NCI-H1930 (cell line): Measurements from ENCODE around the gene LRRC17.

ENCODE experiments used
- DNase-seq, 2 experiments: peaks; one replicate each; lab custom pipeline; 2025; lab: John Stamatoyannopoulos, UW

The LRRC17 gene, protein sequence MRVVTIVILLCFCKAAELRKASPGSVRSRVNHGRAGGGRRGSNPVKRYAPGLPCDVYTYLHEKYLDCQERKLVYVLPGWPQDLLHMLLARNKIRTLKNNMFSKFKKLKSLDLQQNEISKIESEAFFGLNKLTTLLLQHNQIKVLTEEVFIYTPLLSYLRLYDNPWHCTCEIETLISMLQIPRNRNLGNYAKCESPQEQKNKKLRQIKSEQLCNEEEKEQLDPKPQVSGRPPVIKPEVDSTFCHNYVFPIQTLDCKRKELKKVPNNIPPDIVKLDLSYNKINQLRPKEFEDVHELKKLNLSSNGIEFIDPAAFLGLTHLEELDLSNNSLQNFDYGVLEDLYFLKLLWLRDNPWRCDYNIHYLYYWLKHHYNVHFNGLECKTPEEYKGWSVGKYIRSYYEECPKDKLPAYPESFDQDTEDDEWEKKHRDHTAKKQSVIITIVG

DNA sequence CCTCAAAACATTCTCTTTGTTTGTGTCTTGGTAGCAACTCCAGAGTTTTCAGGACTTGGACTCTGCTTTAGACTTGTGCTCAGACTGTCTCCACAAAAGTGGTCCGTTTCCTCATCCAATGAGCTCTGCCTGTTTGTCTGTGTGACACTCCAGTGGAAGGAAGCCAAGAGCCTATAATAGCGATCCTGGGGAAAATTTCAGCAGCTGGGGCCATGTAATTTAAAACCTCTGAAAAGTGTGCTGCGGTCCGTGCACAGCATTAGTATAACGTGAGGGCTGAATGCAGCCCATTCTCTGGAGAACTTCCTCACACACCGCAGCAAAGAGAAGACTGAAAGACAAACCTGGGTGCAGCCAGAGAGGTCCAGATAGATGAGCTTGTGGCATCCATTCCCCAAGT is at the start of gene LRRC17:
Gene LRRC17, plus strand, starts transcription at position 259 of the 400 bp plus-strand sequence. CDS start 20,914 bp downstream, outside the sequence.
- DNase-seq = no peak

DNA sequence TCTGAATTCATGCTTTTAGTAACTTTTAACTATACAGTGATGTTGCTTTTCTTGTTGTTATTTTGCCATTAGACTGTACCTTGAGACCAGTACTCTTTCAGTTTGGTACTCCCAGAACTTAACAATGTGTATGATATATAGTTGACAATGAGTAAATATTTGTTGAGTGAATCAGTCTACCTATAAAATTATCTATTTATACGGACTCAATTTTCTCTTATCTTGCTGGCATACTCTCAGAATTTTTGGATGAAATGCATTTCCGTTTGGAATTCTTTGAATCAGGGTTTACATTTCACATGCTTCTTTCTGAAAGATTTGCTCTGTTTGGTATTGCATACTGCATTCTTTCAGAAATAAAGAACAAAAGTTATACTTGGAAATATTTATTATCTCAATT is 47.8 kb upstream of the LRRC17 start:
- DNase-seq = no peak

DNA sequence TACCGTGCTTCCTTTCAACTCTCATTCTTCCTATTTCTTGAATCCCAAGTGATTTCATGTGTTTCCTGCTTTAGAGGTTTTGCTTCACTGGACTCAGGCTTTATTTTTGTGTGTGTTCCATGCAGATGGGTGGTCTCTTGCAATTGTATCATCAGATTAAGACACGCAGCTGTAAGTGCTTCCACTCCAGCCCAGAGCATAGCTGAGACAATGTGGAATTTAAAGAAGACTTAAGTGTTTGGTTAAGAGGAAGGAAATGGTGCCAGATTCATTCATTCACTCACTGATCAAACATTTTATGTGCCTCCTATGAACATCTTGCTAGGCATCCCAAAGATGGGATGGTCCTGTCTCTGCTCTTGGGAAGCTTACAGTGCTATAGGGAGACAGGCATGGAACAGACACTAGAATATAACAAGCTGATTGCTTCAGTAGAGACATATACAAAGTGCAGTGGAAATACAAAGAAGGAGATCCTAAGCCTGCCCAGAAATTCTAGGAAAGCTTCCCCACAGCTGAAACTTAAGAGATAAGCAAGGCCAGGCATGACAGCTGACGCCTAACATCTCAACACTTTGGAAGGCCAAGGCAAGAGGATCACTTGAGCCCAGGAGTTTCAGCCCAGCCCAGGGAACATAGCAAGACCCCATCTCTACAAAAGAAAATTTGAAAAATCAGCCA is 46.1 kb upstream of the LRRC17 start:
- no peak for DNase-seq

DNA sequence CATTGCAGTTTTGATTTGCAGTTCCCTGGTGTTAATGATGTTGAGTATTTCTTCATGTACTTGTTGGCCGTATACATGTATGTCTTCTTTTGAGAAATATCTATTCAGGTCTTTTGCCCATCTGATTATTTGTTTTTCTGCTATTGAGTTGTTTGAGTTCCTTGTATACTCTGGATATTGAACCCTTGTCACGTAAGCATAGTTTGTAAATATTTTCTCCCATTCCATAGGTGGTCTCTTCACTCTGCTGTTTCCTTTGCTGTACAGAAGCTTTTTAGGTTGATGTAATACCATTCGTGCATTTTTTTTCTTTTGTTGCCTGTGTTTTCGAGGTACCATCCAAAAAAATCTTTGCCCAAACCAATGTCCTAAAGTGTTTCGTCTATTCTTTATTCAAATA is 43.6 kb upstream of the LRRC17 start:
- DNase-seq = no peak

DNA sequence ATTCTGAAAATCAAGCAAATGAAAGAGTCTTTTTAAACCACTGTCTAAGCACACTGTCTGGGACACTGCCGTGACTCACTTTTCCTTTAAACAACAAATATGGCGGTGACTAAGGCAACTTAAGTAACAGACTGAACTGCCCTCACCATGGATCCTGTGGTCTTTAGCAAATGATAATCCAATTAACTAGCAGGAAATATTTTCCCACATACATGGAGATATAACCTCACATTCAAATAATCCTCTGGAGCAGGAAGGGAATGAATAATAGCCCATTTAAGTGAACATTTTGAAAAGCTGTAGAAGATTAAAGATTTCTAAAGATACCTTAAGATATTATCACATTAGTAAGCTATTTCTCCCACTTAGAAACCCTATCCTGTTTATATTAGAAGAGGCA is 40.3 kb upstream of the LRRC17 start:
- DNase-seq = no peak

DNA sequence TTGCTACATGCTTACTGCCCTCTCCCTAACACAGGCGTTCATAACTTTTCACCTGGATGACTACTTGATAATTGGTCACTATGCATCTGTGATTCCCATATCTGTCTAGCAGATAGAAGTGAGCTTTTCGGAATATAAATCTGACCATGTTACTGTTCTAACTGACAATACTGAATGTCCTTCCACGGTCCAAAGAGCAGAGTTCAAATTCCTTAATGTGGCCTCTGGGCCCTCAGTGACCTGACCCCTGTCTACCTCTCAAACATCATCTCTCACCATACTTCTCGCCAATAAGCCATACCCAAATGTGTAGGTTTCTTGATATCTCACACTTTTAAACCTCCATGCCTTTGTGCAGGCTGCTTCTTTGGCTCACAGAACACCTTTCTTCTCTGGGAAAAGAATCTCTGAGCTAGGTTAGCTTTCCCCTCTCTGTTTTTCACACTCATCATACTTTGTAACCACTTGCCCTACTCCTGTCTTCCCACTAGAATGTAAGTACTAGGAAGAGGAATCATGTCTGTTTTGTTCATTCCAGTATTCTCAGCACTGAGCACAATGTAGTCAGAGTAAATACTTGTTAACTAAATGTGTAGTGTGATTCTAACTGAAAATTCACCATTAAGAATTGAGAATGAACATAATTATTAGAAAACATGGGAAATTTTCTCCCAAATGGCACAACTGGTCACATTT is 39.2 kb upstream of the LRRC17 start:
- DNase-seq = no peak

DNA sequence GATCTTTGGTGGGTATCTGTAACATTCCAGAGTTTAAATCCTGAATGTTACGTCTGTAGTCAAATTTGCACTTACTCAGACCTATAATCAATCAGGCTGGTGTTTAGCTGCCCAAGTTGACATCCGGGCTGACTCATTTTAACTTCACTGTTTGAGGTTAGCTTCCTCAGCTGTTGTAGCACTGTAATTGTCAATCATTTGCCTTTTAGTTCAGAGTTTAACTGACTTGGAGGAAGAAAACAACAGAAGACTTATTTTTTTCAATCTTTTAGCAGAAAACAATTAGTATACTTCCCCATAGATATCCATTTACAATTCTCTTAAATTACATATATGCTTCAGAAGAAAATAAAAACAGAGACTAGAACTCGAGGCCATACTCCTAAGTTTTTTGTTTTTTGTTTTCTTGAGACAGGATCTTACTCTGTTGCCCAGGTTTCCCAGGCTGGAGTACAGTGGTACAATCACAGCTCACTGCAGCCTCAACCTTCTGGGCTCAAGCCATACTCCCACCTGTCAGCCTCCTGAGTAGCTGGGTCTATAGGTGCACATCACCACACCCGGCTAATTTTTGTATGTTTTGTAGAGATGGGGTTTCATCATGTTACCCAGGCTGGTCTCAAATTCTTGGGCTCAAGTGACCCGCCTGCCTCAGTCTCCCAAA is 38.5 kb upstream of the LRRC17 start:
- DNase-seq = no peak

DNA sequence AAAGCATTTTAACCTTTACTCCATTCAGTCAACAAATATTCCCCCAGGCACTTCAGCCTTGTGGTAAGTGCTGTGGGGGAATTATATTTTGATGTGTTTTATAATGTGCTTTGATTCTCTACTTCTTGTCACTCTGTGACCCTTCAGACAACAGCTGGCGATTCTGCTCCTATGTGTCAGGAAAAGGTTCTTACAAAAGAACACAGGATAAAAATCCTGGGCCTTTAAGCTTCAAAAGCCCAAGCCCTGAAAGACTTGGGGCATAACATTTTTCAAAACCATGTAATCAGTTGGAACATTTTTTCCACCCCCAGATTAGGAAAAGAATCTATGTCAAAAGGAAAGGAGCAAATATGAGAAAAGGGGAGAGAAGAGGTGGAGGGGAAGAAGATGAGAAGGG is 37.8 kb upstream of the LRRC17 start:
- DNase-seq = no peak

DNA sequence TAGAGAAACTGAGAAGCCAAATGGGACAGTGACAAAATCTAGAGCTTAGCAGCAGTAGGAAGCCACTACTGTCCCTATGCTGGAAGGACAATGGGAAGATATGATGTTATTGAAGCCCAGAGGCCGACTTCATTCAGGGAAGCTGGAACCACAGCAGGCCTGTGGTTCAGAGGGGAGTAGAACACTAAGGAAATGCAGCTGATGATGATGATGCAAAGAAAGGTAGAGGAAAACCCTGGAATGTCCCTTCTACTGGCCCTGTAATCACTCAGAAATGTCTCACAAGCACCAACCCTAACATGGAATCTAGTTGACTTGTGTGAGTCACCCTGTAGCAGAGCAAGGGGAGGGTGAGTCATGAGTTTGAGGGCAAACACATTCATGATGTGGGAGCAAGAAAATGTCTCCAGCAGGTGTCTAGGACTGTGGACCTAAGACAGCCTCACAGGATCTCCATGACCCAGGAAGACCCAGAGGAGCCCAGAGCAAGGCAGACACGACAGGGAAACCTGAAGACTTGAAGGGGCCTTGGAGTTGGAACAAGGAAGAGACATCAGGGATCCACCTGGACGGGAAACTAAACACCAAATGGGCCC is 37.0 kb upstream of the LRRC17 start:
- DNase-seq = no peak

DNA sequence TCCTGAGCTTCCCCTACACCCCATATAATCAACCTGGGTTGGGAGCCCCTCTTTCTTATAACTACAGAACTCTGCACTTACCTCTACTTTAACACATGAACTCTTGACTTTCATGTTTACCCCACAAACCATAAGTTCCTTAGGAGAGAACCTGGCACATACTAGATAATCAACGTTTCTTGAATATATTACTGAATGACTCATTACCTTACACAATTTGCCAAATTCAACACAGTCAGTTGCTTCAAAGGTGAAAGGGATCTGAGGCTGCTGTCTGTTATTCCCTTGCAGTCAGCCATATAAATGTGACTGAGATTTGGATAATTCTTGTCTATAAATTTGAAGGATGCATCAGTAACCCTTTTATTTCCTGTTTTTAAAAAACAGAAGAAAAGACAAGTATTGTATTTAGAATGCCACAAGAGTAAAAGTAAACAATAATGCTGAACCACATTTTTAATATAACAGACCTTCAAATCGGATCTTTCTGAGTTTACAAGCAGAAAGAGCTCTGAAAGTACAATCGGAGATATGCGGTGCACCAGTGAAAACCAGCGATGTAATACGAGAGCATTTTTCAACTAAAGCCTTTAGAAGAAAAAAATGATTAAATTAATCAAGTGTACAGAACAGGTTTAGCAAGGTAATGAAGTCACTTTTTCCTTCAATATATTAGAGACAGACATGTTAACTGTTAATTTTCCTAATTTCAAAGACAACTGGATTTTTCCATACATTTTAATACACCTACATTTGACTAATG is 29.5 kb upstream of the LRRC17 start:
- no peak for DNase-seq

DNA sequence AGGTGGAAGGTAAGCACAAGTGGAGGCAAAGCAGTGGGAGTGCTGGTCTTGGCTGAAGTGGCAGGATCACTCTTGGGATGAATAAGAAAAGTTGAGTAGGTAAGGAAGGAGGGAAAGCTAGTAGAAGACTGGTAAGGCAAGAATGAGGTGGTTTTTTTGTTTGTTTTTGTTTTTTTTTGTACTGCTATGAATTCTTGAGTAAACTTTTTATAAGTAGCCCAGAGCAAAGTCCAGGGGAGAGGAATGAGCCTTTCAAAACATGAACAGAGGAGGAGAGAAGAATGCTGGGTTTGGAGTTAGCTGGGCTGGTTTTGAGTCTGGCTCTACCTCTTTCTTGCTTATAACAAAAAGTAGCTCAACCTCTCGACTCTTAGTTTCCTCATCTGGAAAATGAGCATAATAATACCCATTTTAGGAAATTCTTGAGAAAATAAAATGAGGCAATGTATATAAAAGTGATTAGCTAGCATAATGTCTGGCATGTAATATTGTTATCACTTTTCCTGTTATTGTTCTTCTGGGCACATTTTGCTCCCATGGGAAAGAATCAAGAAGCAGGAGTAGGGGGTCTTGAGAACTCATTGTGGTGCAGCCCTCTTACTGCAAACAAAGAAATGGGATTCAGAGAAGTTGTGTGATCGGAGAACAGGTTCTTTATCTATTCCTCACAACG is 24.1 kb upstream of the LRRC17 start:
- no peak for DNase-seq

DNA sequence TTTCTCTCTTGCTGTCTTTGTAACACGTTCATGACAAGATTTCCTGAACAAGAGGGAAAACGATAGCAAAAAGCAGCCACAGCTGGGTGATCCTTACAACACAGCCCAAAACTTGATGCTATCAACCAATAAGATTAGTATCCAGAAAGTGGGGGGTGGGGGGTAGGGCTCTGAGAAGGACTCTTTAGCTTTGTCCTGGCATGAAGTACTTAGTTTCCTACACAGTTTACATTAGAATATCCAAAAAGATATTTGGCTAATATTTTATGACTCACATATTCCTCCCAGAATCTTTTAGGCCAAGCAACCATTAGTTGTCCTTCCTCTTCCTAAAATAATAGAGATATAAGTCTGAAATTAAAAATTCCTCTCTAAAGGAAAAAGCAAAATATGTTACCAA is 22.9 kb upstream of the LRRC17 start:
- DNase-seq = no peak

DNA sequence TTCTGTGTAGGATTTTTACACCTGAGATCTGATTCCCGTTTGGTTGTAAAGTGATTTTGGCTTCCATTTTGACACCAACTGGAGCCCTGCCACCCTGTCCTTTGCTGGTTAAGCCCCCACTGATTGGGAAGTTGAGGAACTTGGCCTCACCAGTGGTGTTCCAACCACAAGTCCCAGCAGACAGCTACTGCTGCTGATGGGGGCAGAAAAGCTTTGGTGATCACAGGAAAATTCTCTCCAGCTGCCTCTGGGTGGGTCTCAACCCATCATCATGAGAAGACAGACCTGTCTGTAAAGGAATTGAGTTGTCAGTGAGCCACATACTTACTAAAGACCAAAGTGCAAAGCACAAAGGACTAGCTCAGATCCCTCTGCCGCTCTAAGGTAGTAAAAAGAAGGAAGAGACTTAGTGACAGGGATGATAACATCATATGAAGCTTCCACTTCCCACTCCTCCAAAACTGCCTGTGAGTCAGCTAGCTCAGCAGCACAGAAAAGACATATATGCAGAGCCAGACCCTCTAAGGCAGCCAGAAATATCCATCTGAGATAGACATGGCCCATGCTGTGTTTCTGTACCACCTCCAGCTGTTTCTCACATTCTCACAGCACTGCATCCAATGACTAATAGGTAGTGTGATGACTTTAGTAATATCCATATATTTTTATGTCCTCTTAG is 22.4 kb upstream of the LRRC17 start:
- no peak for DNase-seq

DNA sequence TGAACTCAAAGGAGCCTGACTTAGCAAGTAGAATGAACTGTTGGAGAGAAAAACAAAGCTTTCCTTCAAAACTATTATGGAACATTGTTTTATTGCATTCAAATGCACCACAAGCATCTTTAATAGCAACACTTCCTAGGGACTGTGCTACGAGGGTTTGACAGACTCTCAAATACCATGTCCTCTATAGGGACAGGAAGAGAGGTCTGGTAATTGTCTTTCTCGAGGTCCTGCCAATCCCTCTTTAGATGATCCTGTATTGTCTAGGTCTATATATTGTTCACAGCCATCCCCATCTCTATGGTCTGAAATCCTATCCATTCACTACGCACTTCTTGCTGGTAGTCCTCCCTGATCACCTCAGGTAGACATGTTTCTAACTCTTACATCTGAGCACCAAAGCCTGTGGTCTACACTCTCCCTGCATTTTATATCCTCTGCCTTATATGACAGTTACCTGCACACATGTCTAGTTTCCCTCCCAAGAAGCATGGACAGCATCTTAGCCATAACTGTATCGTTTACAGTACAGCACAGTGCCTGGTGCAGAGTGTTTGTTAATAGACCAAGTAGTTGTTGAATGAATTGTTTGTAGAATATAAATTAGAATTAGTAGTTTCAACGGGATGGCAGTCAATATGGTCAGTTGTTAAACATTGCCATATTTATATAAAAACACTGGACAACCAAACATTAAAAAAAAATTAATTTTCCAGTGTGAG is 21.7 kb upstream of the LRRC17 start:
- DNase-seq = no peak

DNA sequence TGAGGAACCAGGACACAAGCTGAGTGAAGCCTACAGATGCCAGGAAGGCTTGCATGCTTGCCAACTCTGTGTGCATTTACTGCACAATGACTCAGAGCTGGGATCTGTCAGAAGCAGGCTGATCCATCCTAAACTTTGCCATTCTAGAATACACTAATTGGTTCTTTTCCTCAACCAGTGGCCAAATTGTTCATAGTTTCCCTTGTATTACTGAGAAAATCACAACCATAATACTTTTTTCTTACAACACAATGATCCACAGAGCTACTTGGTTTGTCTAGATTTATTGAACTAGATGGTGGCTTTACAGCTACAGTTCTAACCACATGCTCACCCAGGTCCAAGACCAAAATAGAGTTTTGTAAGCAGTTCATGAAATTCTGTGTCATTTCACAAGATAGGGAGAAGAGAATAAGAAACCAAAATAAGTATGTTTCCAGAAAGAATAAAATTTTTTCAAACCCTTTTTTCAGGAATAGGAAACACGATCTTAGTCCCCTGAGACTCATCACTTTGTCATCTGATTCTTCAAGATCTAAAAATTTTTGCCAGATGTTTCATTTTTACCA is 21.0 kb upstream of the LRRC17 start:
- no peak for DNase-seq

DNA sequence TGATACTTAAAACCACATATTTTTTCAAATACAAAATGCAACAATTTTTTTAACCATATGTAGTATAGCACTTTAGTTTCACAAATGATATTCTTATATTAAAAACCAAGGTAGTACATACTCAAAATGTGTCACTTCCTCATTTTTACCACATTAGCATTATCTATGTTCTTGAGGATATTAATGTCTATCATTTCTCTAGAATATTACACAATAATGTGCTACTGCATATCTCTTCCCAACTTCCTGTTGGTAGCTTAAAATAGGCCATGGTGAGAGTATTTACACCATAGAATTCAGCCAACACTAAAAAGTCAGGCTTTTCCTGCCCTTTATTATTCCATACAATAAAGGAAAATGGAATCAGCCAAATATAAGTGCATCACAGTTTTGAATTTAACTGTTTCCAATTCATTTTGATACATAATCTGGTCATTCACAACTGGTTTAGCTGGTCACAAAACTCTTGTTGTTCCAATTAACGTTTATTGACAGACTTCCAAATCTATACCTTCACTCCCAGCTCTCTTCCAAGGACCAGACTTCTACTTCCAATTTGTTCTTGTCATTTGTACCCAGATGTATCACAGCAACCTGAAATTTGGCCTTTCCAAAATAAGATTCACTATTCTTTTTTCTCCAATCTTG is 20.0 kb upstream of the LRRC17 start:
- DNase-seq = no peak

DNA sequence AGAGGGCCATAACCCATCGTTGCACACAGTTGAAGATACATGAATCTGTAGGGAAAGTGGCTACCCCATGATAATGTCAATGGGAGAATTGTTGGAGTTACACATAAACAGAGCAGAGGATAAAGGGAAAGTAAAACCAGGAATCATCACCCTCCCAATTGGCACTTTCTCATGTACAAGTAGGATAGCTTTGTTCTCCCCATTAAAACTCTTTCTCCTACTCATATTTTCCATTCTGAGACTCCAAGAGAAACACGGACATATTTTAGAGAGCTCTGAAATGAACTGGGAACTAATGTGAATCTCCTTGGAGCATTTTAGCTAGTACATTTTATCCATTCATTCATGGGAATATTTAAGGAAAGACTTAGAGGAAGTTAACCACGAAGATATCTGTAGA is 17.2 kb upstream of the LRRC17 start:
- DNase-seq = no peak

DNA sequence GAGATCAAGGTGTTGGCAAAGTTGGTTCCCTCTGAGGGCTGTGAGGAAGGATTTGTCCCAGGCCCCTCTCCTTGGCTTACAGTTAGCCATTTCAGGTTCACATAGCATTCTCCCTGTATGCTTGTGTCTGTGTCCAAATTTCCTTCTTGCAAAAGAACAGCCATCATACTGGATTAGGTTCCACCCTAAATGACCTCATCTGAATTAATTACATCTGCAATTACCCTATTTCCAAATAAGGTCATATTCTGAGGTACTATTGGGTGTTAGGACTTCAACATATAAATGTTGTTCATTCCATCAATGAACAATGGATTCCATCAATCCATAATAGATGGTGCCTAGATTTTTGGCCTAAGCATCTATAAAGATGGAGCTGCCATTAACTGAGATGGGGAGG is 16.2 kb upstream of the LRRC17 start:
- DNase-seq = no peak

DNA sequence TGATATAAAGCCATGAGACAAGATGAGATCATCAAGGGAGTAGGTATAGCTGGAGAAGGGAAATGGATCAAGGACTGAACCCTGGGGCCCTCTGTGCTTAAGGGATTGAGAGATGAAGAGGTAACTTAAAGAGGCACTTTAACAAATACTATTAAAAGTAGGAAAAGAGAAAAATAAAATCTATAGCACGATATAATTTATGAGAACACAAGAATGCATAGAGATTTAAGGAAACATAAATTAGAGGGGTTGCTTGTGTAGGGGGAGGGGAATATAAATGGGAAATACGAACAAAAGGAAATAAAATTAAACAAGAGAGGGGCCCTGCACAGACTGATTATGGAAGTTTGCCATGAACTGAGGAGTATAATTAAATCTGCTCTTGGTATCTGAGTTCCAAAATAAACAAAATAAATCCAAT is 15.6 kb upstream of the LRRC17 start:
- no peak for DNase-seq
